T-helper 1 cell treated with Interleukin-12 subunit alpha and Interleukin-12 subunit beta and Interleukin-4 antibody, amounts not matched to agents 30 μg/mL and 1 μg/mL, for 36 hours (primary cell): ENCODE measurements around the gene SULT6B1.
A peak's percentile ranks its signal among the peaks of the same experiment; 100 is the strongest.
"Not testable (repeated sequence)": the region's sequence is repeated elsewhere in the genome, so short reads cannot be mapped to it uniquely, and the experiment has no call there.

Experiments
- H3K27ac Mint-ChIP-seq: one replicate; pipeline ENCODE4 v1.8.0; 2021; ENCODE audit warnings: mild to moderate bottlenecking, mixed read lengths
- H3K27me3 Mint-ChIP-seq: one replicate; pipeline ENCODE4 v1.8.0; 2021; ENCODE audit warnings: low read depth, mixed read lengths
- H3K36me3 Mint-ChIP-seq: one replicate; pipeline ENCODE4 v1.8.0; 2021; ENCODE audit warnings: low read depth, mixed read lengths
- H3K4me1 Mint-ChIP-seq: one replicate; pipeline ENCODE4 v1.8.0; 2021; ENCODE audit warnings: low read depth, mixed read lengths
- H3K4me3 Mint-ChIP-seq: one replicate; pipeline ENCODE4 v1.8.0; 2021; ENCODE audit warnings: mild to moderate bottlenecking, moderate library complexity, mixed read lengths
- H3K9me3 Mint-ChIP-seq: one replicate; pipeline ENCODE4 v1.8.0; 2021; ENCODE audit warnings: mixed read lengths

Gene SULT6B1

GRCh38 chr2:37205689-37206341 is 17.3 kb upstream of the SULT6B1 start:
- Mint-ChIP-seq H3K4me1 (peaks cover 15% of the 10 kb centered on the region), H3K9me3 (peaks cover 55% of the 10 kb centered on the region), H3K27me3 (no peaks in the 10 kb centered on the region), H3K4me3 (no peak overlapping the region), H3K27ac (no peak overlapping the region), H3K36me3 (peaks cover 89% of the 10 kb centered on the region)

GRCh38 chr2:37205071-37205661 is 16.7 kb upstream of the SULT6B1 start:
- not testable (repeated sequence) for H3K27ac Mint-ChIP-seq, H3K27me3 Mint-ChIP-seq, H3K4me3 Mint-ChIP-seq
- Mint-ChIP-seq H3K4me1 (peaks cover 17% of the 10 kb centered on the region), H3K36me3 (peaks cover 87% of the 10 kb centered on the region), H3K9me3 (peaks cover 55% of the 10 kb centered on the region)

- peaks cover 78% of the 10 kb centered on the region for H3K36me3 Mint-ChIP-seq
Observed at GRCh38 chr2:37203708-37204107, 15.2 kb upstream of the SULT6B1 start.

GRCh38 chr2:37201766-37202165 is 13.3 kb upstream of the SULT6B1 start:
- Mint-ChIP-seq H3K36me3 (peaks cover 58% of the 10 kb centered on the region), H3K4me1 (peaks cover 25% of the 10 kb centered on the region), H3K27ac (peak overlapping the region; percentile 45), H3K9me3 (peaks cover 23% of the 10 kb centered on the region), H3K27me3 (no peaks in the 10 kb centered on the region), H3K4me3 (no peak overlapping the region)

More at GRCh38 chr2:37203708-37204107, 15.2 kb upstream of the SULT6B1 start:
- no peak overlapping the region for H3K27ac Mint-ChIP-seq
- peaks cover 20% of the 10 kb centered on the region for H3K4me1 Mint-ChIP-seq
- no peaks in the 10 kb centered on the region for H3K27me3 Mint-ChIP-seq
- H3K4me3 Mint-ChIP-seq = no peak overlapping the region
- H3K9me3 Mint-ChIP-seq = peaks cover 43% of the 10 kb centered on the region

DNA sequence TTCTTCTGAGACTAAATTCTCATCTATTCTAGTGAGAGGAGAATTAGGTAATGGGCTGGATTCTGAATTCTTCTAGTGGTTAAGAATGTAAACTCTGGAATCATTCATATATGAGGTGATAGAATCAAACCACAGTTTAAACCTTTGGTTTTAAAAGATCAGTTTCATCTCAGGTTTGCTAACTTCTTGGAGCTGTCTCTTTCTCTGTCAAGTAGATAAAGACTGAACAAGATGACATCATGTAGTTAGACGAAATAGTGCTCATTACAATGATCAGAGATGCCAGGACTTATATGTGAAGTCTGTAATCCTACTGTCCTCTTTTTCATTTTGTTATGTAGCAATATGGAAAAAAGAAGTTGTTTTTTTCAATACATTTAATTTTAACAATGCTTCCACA is 12.7 kb upstream of the SULT6B1 start:
- Mint-ChIP-seq H3K4me3 (no peak overlapping the region), H3K36me3 (peaks cover 55% of the 10 kb centered on the region), H3K9me3 (peaks cover 18% of the 10 kb centered on the region), H3K27me3 (no peaks in the 10 kb centered on the region), H3K4me1 (peaks cover 27% of the 10 kb centered on the region), H3K27ac (peak overlapping the region; percentile 36)

DNA sequence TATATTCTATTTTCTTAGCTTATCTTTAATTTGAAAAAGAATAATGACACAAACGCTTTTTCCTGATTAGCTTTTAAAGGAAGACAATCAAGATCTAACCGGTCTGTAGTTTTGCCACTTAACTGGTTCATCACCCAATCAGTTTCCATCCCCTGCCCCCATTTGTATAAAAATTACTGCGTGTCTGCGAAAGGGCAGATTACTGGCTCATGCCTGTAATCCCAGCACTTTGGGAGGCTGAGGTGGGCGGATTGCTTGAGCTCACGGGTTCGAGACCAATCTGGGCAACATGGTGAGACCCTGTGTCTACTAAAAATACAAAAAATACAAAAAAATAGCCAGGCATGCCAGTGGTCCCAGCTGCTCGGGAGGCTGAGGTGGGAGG is 10.2 kb upstream of the SULT6B1 start:
- Mint-ChIP-seq H3K36me3 (peaks cover 32% of the 10 kb centered on the region), H3K27ac (no peak overlapping the region), H3K4me3 (no peak overlapping the region), H3K27me3 (no peaks in the 10 kb centered on the region), H3K4me1 (peaks cover 25% of the 10 kb centered on the region), H3K9me3 (peaks cover 4% of the 10 kb centered on the region)

GRCh38 chr2:37196320-37197195 is 8.1 kb upstream of the SULT6B1 start, which contains the start of gene CEBPZOS:
CEBPZOS (plus strand) TSS chr2:37196496; CDS start chr2:37199705, 3,209 bp downstream.
- peaks cover 5% of the 10 kb centered on the region for H3K27me3 Mint-ChIP-seq
- H3K36me3 Mint-ChIP-seq = peaks cover 18% of the 10 kb centered on the region
- H3K9me3 Mint-ChIP-seq = no peaks in the 10 kb centered on the region
- H3K4me1 Mint-ChIP-seq = peaks cover 18% of the 10 kb centered on the region
- H3K4me3 Mint-ChIP-seq = peak within 1 kb of the TSS; percentile 100
- peak within 1 kb of the TSS; percentile 100 for H3K27ac Mint-ChIP-seq

DNA sequence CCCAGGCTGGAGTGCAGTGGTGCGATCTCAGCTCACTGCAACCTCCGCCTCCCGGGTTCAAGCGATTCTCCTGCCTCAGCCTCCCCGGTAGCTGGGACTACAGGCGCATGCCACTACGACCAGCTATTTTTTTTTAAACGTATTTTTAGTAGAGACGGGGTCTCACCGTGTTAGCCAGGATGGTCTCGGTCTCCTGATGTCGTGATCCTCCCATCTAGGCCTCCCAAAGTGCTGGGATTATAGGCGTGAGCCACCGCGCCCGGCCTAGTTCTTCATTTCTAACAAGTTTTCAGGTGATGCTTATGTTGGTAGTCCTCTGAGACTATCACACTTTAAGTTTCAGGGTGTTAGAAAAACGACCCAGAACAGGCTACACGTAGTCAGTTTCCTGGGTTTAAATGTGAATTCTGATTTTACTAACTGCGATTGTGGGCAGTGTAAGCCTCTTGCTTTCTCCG is 7.4 kb upstream of the SULT6B1 start:
- Mint-ChIP-seq H3K4me3 (peak overlapping the region; percentile 100), H3K36me3 (peaks cover 13% of the 10 kb centered on the region), H3K27ac (peak overlapping the region; percentile 100), H3K4me1 (peaks cover 15% of the 10 kb centered on the region)
- not testable (repeated sequence) for H3K9me3 Mint-ChIP-seq, H3K27me3 Mint-ChIP-seq

DNA sequence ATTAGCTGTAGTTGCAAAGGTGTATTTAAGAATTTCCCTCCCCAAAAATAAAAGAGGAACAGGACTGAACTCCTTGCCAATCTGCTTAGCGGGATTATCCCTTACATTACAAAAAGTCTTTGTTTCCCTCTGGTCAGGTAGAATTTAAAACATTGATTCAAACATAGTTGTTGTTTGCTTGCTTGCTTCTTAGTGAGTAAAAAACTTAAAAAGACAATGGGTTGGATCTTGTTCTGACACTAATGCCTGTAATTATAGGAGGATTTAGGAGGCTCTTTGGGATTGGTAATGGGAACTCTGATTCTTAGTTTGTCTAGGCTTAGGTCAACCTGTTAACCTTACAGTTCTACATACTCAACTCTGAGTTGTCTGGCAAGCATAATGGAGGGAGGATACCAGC is 4.1 kb upstream of the SULT6B1 start:
- Mint-ChIP-seq H3K9me3 (no peaks in the 10 kb centered on the region), H3K27me3 (peaks cover 13% of the 10 kb centered on the region), H3K4me1 (peaks cover 17% of the 10 kb centered on the region), H3K4me3 (no peak overlapping the region), H3K27ac (no peak overlapping the region), H3K36me3 (peaks cover 5% of the 10 kb centered on the region)

DNA sequence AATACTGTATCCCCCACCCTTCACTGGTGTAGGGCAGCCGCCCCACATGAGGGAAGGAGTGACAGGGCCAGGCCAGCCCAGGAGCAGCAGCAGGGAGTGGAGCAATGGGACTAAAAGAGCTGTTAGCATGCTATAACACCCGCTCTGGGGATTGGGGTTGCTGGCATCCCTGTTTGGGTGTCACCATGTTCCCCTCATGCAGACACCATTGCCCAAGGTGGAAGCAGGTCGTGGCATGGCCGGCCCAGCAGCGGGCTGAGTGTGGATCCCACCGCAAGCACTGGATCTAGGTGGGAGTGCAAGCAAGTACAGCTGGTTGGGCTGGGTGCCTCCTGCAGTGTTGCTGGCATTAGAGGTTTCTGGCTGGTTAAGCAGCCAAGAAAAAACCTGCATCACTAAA is 3.3 kb upstream of the SULT6B1 start:
- Mint-ChIP-seq H3K27ac (no peak overlapping the region), H3K9me3 (no peaks in the 10 kb centered on the region), H3K4me3 (no peak overlapping the region), H3K4me1 (peaks cover 10% of the 10 kb centered on the region), H3K27me3 (peaks cover 17% of the 10 kb centered on the region), H3K36me3 (peaks cover 5% of the 10 kb centered on the region)

GRCh38 chr2:37191253-37191652 is 2.8 kb upstream of the SULT6B1 start:
- peaks cover 3% of the 10 kb centered on the region for H3K36me3 Mint-ChIP-seq
- H3K4me1 Mint-ChIP-seq = peaks cover 9% of the 10 kb centered on the region
- no peak overlapping the region for H3K4me3 Mint-ChIP-seq
- no peak overlapping the region for H3K27ac Mint-ChIP-seq
- H3K27me3 Mint-ChIP-seq = peaks cover 19% of the 10 kb centered on the region
- no peaks in the 10 kb centered on the region for H3K9me3 Mint-ChIP-seq

DNA sequence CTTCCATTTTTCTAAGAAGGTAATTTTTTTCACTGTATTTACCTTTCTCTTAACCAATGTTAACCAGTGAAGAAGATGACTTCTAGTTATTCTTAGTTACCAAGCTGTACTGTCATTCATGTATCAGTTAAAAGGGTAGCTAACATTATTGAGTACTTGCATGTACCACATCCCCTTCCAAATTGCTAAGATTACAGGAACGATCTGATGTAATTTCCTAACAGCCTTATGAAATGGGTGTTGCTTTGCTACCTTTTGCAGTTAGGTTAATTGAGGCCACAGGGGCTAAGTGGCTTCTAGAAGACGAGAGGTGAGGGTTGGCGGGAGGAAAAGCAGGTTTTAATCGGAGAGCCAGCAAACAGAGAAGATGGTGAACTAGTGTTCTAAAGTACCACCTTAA is 1.8 kb upstream of the SULT6B1 start:
- Mint-ChIP-seq H3K9me3 (no peaks in the 10 kb centered on the region), H3K4me3 (no peak overlapping the region), H3K4me1 (peaks cover 6% of the 10 kb centered on the region), H3K27me3 (peaks cover 24% of the 10 kb centered on the region), H3K36me3 (peaks cover 1% of the 10 kb centered on the region), H3K27ac (no peak overlapping the region)

DNA sequence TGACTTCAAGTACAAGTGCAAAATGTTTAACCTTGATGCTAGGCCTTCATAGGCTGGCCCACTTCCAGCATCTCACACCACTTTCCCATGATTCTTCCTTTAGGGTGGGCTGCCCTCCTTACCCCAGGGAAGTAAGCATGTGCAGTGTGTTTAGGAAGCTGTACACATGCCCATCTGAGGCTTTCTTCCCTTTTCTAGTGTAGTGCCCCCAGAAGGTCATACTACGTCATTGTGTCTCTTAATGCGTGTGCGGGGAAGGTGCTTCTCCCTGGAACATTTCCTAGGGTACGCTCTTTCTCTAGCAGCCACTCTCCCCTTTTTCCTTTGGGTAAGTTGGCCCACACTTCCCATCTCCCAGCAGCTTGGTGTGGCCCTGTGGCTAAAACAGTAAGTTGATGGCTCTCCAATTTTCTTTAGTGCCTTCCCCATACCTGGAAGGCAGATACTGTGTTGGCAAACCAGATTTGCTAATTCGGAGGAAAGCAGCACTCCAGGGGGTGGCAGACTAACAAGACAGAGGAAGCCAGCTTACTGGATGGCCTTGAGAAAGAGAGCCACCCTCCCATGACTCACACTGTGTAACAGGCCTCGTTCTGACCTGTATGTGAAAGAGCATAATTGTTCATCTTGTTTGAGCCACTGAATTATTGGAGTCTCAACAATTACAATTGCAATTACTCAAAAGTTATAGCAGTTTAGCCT is 1.1 kb upstream of the SULT6B1 start:
- peaks cover 1% of the 10 kb centered on the region for H3K36me3 Mint-ChIP-seq
- H3K9me3 Mint-ChIP-seq = no peaks in the 10 kb centered on the region
- no peak overlapping the region for H3K27ac Mint-ChIP-seq
- no peak overlapping the region for H3K4me3 Mint-ChIP-seq
- peaks cover 28% of the 10 kb centered on the region for H3K27me3 Mint-ChIP-seq
- peaks cover 6% of the 10 kb centered on the region for H3K4me1 Mint-ChIP-seq
